ENCODE results near the gene CELA2B. TPM values are rescaled to one million over a fixed set of nuclear protein-coding genes. Genes with fewer than 3 reads are reported as not detected.

The CELA2B gene
- total and polyA plus RNA-seq, 2 donors (not counting 1 experiment from before 2014, with no cell fraction given) = not detected

DNA sequence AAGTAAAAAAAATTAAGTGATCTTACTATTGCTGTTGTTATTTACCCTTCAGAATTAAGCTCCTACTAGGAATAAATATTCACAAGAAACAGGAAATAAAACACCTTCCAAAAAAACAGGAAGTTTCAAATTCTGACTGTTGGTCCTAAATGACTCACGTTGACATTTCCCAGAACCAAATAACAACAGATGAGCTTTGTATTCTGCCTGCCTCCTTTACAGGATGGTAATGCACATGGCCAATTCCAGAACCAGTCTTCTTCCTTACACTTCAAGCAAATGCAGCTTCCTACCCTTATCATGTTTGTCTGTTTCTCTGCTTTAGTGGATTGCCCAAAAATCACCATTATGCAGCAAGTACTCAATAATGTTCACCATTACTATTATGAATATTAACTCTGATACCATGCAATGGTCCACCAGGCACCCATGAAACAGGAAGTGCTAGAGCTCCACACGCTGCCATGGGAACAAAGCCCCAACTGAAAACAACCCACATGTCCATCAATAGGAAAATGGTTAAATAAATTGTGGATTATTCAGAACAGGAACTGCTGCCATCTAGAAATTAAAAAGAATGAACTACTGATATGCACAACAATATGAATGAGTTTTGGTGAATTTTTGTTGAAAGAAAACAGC lies 39.2 kb downstream of the CELA2B start:
- no peak for ATAC-seq (ENCODE audit: low read depth)
- H3K79me2 ChIP-seq (ENCODE audit: control insufficient read depth, insufficient read depth, low read length) = peaks cover 81% of the 10 kb centered on the region
- Mint-ChIP-seq H3K4me3 (no peak overlapping the region), H3K27me3 (no peaks in the 10 kb centered on the region), H3K27ac (peak overlapping the region; percentile 65), H3K9me3 (ENCODE audit: insufficient read depth) (no peaks in the 10 kb centered on the region), H3K4me1 (peaks cover 38% of the 10 kb centered on the region)
- POLR2A ChIA-PET = interaction anchor here (1.2 kb wide), 1 partner anchor 9 kb away, joined by 3 read pairs; the partner anchor contains the start of gene CASP9
- H3K9ac ChIP-seq (ENCODE audit: low read length) = no peak overlapping the region
- H3K27ac ChIP-seq (ENCODE audit: low read length in 2 of 2) = peak overlapping the region in 1 of 2 donors; percentile 10
- no peaks in the 10 kb centered on the region for H3K27me3 ChIP-seq (replicated peaks in 1 of 4; ENCODE audit: control extremely low read depth in 1 of 4, control insufficient read depth in 3 of 4, insufficient read depth in 4 of 4, low read length in 3 of 4)
- WGBS (ENCODE audit: insufficient coverage) = 0% methylated on average over 1 of the region's 2 CpGs
- TF ChIP-seq, protein P1, sequence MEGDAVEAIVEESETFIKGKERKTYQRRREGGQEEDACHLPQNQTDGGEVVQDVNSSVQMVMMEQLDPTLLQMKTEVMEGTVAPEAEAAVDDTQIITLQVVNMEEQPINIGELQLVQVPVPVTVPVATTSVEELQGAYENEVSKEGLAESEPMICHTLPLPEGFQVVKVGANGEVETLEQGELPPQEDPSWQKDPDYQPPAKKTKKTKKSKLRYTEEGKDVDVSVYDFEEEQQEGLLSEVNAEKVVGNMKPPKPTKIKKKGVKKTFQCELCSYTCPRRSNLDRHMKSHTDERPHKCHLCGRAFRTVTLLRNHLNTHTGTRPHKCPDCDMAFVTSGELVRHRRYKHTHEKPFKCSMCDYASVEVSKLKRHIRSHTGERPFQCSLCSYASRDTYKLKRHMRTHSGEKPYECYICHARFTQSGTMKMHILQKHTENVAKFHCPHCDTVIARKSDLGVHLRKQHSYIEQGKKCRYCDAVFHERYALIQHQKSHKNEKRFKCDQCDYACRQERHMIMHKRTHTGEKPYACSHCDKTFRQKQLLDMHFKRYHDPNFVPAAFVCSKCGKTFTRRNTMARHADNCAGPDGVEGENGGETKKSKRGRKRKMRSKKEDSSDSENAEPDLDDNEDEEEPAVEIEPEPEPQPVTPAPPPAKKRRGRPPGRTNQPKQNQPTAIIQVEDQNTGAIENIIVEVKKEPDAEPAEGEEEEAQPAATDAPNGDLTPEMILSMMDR (IDR thresholded peaks at IDR 0.05) = no peak
- TF ChIP-seq EZH2 (IDR thresholded peaks at IDR 0.05; ENCODE audit: borderline replicate concordance, insufficient read depth, low read depth, low read length, poor library complexity, severe bottlenecking) = no peak
- no peaks in the 10 kb centered on the region for H3K9me3 ChIP-seq (ENCODE audit: control extremely low read depth in 1 of 3, control insufficient read depth in 2 of 3, insufficient read depth in 1 of 3, low read length in 2 of 3)
- H3K36me3 ChIP-seq (replicated peaks in 1 of 2; ENCODE audit: control extremely low read depth in 1 of 2, control insufficient read depth in 1 of 2, extremely low read depth in 1 of 2, insufficient read depth in 2 of 2, low read length in 1 of 2) = peaks cover 4 to 40% of the 10 kb centered on the region in 2 experiments
- peak overlapping the region; percentile 3 for H3K4me2 ChIP-seq (replicated peaks; ENCODE audit: low read depth, low read length, poor library complexity, severe bottlenecking)
- peaks cover 6% of the 10 kb centered on the region for H4K20me1 ChIP-seq (ENCODE audit: control insufficient read depth, insufficient read depth, low read length, poor library complexity, severe bottlenecking)
- DNase-seq = no peak
- no peak overlapping the region for H2AFZ ChIP-seq (ENCODE audit: insufficient read depth, low read depth, low read length, poor library complexity, severe bottlenecking)
- intact Hi-C loops (cut with micrococcal nuclease) = no loop called here
- CTCF ChIA-PET = interaction anchor here (0.8 kb wide), 1 partner anchor 13 kb away, joined by 3 read pairs; no protein-coding TSS in a partner anchor
- no peak overlapping the region for H3K4me3 ChIP-seq (ENCODE audit: control extremely low read depth in 1 of 5, extremely low read depth in 1 of 5, insufficient read depth in 1 of 5, low read depth in 2 of 5, low read length in 4 of 5)
- peaks cover 8 to 10% of the 10 kb centered on the region in 2 donors for H3K4me1 ChIP-seq (ENCODE audit: control insufficient read depth in 2 of 2, insufficient read depth in 2 of 2, low read length in 2 of 2)

DNA sequence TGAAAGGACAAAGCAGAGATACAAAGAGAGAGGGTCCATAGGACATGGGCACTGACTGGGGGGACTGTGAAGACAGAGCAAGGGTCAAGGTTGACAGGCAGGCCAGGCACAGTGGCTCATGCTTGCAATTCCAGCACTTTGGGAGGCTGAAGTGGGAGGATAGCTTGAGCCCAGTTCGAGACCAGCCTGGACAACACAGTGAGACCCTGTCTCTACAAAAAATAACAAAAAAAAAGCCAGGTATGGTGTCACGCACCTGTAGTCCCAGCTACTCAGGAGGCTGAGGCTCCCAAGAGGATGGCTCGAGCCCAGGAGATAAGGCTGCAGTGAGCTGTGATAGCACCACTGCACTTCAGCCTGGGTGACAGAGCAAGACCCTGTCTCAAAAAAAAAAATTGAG lies 43.7 kb downstream of the CELA2B start:
- ATAC-seq (ENCODE audit: low read depth) (no peak), DNase-seq (no peak)
- Histone ChIP-seq H3K4me1 (ENCODE audit: control insufficient read depth in 2 of 2, insufficient read depth in 2 of 2, low read length in 2 of 2) (peaks cover 17 to 21% of the 10 kb centered on the region in 2 donors), H3K9ac (ENCODE audit: low read length) (no peak overlapping the region), H3K27me3 (replicated peaks in 1 of 4; ENCODE audit: control extremely low read depth in 1 of 4, control insufficient read depth in 3 of 4, insufficient read depth in 4 of 4, low read length in 3 of 4) (no peaks in the 10 kb centered on the region), H3K36me3 (replicated peaks in 1 of 2; ENCODE audit: control extremely low read depth in 1 of 2, control insufficient read depth in 1 of 2, extremely low read depth in 1 of 2, insufficient read depth in 2 of 2, low read length in 1 of 2) (peaks cover 4 to 19% of the 10 kb centered on the region in 2 experiments), H3K27ac (ENCODE audit: low read length in 2 of 2) (no peak overlapping the region), H2AFZ (ENCODE audit: insufficient read depth, low read depth, low read length, poor library complexity, severe bottlenecking) (no peak overlapping the region), H3K4me3 (ENCODE audit: control extremely low read depth in 1 of 5, extremely low read depth in 1 of 5, insufficient read depth in 1 of 5, low read depth in 2 of 5, low read length in 4 of 5) (no peak overlapping the region), H3K79me2 (ENCODE audit: control insufficient read depth, insufficient read depth, low read length) (peaks cover 78% of the 10 kb centered on the region), H3K9me3 (ENCODE audit: control extremely low read depth in 1 of 3, control insufficient read depth in 2 of 3, insufficient read depth in 1 of 3, low read length in 2 of 3) (no peaks in the 10 kb centered on the region), H4K20me1 (ENCODE audit: control insufficient read depth, insufficient read depth, low read length, poor library complexity, severe bottlenecking) (no peaks in the 10 kb centered on the region), H3K4me2 (replicated peaks; ENCODE audit: low read depth, low read length, poor library complexity, severe bottlenecking) (no peak overlapping the region)
- H3K27me3 Mint-ChIP-seq = no peaks in the 10 kb centered on the region
- POLR2A ChIA-PET = no interaction called here
- no peaks in the 10 kb centered on the region for H3K9me3 Mint-ChIP-seq (ENCODE audit: insufficient read depth)
- H3K4me3 Mint-ChIP-seq = no peak overlapping the region
- CTCF ChIA-PET = no interaction called here
- intact Hi-C loops (cut with micrococcal nuclease) = loop anchor here (5.0 to 10.0 kb wide), 5 partner anchors 112 to 1125 kb away; partner anchors contain the start of genes CPLANE2, EFHD2, NECAP2 and PLEKHM2
- WGBS (ENCODE audit: insufficient coverage) = 97% methylated on average over 3 of the region's 3 CpGs
- TF ChIP-seq, protein P1 (IDR thresholded peaks at IDR 0.05) = no peak
- no peak for TF ChIP-seq EZH2 (IDR thresholded peaks at IDR 0.05; ENCODE audit: borderline replicate concordance, insufficient read depth, low read depth, low read length, poor library complexity, severe bottlenecking)
- no peak overlapping the region for H3K27ac Mint-ChIP-seq
- H3K4me1 Mint-ChIP-seq = peaks cover 48% of the 10 kb centered on the region
